ENCODE results near the gene CHD2. TPM values are rescaled to one million over a fixed set of nuclear protein-coding genes. Genes with fewer than 3 reads are reported as not detected.

CHD2 gene
- total and polyA plus RNA-seq, 4 donors, result 38.0 to 144 (median 81.5) TPM

DNA sequence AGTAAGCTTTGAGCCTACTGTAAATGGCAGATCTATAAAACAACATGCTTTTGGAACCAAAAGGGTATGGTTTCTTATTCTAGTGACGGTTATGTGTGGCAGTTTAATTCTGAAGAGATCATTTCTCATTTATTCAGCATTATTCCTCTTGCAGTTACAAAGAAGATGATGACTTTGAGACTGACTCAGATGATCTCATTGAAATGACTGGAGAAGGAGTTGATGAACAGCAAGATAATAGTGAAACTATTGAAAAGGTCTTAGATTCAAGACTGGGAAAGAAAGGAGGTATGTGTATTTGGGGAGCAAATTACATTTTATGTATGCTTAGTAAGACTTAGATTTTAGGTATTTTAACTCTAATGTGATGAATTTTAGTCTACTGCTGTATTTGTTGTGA lies 41.5 kb downstream of the CHD2 start:
- ATAC-seq (ENCODE audit: low FRiP score), result no peak
- DNase-seq, result no peak
- peaks cover 0 to 2% of the 10 kb centered on the region in 2 donors for H3K4me1 ChIP-seq (ENCODE audit: control insufficient read depth in 1 of 2, insufficient read depth in 2 of 2, low read length in 2 of 2)
- H3K27me3 ChIP-seq (ENCODE audit: control insufficient read depth in 1 of 2, insufficient read depth in 2 of 2, low read length in 1 of 2), result no peaks in the 10 kb centered on the region
- no peak overlapping the region for H3K4me3 ChIP-seq (ENCODE audit: low read length in 2 of 2)
- peaks cover 6 to 11% of the 10 kb centered on the region in 2 donors for H3K36me3 ChIP-seq (ENCODE audit: control insufficient read depth in 1 of 2, insufficient read depth in 2 of 2, low read length in 1 of 2)
- no peak overlapping the region for H3K27ac ChIP-seq (ENCODE audit: low read depth in 1 of 2, low read length in 2 of 2)
- no peaks in the 10 kb centered on the region for H3K9me3 ChIP-seq (ENCODE audit: control insufficient read depth, low read length)
- intact Hi-C loops (cut with DNase I), result no loop called here
- 86% methylated on average over 1 of the region's 1 CpG for WGBS, 2 donors

DNA sequence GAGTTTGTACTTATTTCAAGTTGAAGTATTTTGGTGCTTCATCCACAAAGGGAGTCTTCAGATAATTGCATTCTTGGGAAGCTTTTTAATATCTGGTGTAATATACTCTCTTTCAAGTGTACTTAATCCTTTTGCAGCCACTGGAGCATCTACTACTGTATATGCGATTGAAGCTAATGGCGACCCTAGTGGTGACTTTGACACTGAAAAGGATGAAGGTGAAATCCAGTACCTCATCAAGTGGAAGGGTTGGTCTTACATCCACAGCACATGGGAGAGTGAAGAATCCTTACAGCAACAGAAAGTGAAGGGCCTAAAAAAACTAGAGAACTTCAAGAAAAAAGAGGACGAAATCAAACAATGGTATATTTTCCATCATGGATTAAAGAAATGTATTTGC lies 42.6 kb downstream of the CHD2 start:
- intact Hi-C loops (cut with DNase I), result no loop called here
- no peak overlapping the region for H3K4me3 ChIP-seq (ENCODE audit: low read length in 2 of 2)
- WGBS, 2 donors, result 94 to 98% methylated on average over 3 of the region's 3 CpGs
- DNase-seq (no peak), ATAC-seq (ENCODE audit: low FRiP score) (no peak)
- H3K9me3 ChIP-seq (ENCODE audit: control insufficient read depth, low read length), result peaks cover 1% of the 10 kb centered on the region
- no peak overlapping the region for H3K27ac ChIP-seq (ENCODE audit: low read depth in 1 of 2, low read length in 2 of 2)
- peaks cover 13 to 14% of the 10 kb centered on the region in 2 donors for H3K36me3 ChIP-seq (ENCODE audit: control insufficient read depth in 1 of 2, insufficient read depth in 2 of 2, low read length in 1 of 2)
- no peaks in the 10 kb centered on the region for H3K27me3 ChIP-seq (ENCODE audit: control insufficient read depth in 1 of 2, insufficient read depth in 2 of 2, low read length in 1 of 2)
- peaks cover 0 to 2% of the 10 kb centered on the region in 2 donors for H3K4me1 ChIP-seq (ENCODE audit: control insufficient read depth in 1 of 2, insufficient read depth in 2 of 2, low read length in 2 of 2)

DNA sequence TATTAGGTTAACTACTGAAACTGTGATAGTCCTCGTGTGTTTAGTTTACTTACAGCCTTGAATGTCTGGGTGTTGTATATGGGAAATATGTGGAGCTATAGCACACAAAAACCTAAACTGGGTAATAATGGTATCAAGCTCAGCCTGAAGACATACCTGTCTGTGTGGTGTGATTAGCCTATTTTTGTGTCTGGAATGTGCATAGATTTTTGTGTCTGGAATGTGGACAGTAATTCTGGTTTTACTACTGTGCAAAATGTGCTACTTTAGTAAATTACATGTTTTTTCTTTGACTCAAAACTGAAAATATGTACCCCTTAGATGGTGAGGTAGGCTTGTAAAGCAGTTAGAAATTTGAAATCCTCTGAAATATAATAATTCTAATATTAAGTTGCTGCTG lies 43.5 kb downstream of the CHD2 start:
- H3K36me3 ChIP-seq (ENCODE audit: control insufficient read depth in 1 of 2, insufficient read depth in 2 of 2, low read length in 1 of 2), result peaks cover 14 to 20% of the 10 kb centered on the region in 2 donors
- no peak for ATAC-seq (ENCODE audit: low FRiP score)
- no peak for DNase-seq
- WGBS, 2 donors, result 64 to 67% methylated on average over 1 of the region's 1 CpG
- H3K4me1 ChIP-seq (ENCODE audit: control insufficient read depth in 1 of 2, insufficient read depth in 2 of 2, low read length in 2 of 2), result peaks cover 0 to 2% of the 10 kb centered on the region in 2 donors
- peaks cover 1% of the 10 kb centered on the region for H3K9me3 ChIP-seq (ENCODE audit: control insufficient read depth, low read length)
- no peak overlapping the region for H3K4me3 ChIP-seq (ENCODE audit: low read length in 2 of 2)
- H3K27me3 ChIP-seq (ENCODE audit: control insufficient read depth in 1 of 2, insufficient read depth in 2 of 2, low read length in 1 of 2), result no peaks in the 10 kb centered on the region
- intact Hi-C loops (cut with DNase I), result no loop called here
- H3K27ac ChIP-seq (ENCODE audit: low read depth in 1 of 2, low read length in 2 of 2), result no peak overlapping the region

DNA sequence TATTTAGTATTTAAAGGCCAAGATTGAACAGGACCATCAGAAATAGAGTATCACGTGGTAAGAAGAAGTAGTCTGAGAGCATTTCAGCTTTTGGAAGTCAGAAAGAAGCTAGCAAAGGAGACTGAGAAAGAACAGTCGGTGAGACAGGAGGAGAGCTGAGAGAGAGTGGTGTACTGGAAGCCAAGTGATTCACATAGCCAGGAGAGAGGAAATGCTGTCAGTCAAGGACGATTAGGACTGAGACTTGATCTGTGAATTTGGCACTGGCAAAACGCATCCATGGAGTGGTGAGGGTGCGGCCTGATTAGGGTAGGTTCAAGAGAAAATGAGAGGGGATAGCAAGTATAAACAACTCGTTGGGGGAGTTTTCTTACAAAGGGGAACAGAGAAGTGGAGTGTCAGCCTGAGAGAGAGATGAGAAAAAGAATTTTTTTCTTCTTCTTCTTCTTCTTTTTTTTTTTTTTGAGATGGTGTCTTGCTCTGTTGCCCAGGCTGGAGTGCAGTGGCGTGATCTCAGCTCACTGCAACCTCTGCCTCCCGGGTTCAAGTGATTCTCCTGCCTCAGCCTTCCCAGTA lies 44.9 kb downstream of the CHD2 start:
- Histone ChIP-seq H3K36me3 (ENCODE audit: control insufficient read depth in 1 of 2, insufficient read depth in 2 of 2, low read length in 1 of 2) (peaks cover 14 to 29% of the 10 kb centered on the region in 2 donors), H3K27ac (ENCODE audit: low read depth in 1 of 2, low read length in 2 of 2) (no peak overlapping the region), H3K27me3 (ENCODE audit: control insufficient read depth in 1 of 2, insufficient read depth in 2 of 2, low read length in 1 of 2) (no peaks in the 10 kb centered on the region), H3K4me3 (ENCODE audit: low read length in 2 of 2) (no peak overlapping the region), H3K4me1 (ENCODE audit: control insufficient read depth in 1 of 2, insufficient read depth in 2 of 2, low read length in 2 of 2) (no peaks in the 10 kb centered on the region), H3K9me3 (ENCODE audit: control insufficient read depth, low read length) (peaks cover 1% of the 10 kb centered on the region)
- 85% methylated on average over 8 of the region's 8 CpGs for WGBS, 2 donors
- intact Hi-C loops (cut with DNase I), result no loop called here
- no peak for ATAC-seq (ENCODE audit: low FRiP score)
- DNase-seq, result no peak

DNA sequence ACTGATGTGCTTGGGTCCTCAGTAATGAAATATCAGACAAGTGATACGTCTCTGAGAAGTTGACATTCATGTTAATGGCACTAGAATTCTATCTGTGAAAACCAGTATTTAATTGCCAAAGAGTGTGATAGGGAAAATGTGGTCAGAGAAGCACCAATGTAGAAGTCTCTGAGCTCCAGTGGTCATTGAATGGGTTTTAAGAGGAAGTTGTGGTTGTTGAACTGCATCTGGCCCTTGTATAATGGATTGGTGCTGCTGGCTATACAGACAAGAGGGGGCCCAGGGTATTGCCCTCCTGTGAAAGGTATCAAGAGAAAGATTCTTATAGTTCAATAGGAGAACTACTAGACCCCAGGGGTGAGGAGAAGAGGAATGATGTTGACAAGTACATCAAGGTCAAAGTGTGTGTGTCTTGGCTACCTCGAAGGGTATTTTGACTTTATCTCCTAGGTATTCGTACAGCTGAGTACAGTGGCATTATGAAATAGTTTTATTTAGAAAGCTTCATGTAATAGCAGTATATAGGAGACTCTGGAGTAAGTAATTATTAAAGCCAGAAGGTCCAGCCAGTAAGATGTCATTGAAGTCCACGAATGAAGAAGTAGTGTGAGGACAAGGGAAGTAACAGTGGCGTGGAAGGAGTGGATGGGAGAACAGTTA lies 47.1 kb downstream of the CHD2 start:
- intact Hi-C loops (cut with DNase I), result no loop called here
- ATAC-seq (ENCODE audit: low FRiP score), result no peak
- H3K4me1 ChIP-seq (ENCODE audit: control insufficient read depth in 1 of 2, insufficient read depth in 2 of 2, low read length in 2 of 2), result no peaks in the 10 kb centered on the region
- H3K36me3 ChIP-seq (ENCODE audit: control insufficient read depth in 1 of 2, insufficient read depth in 2 of 2, low read length in 1 of 2), result peaks cover 14 to 29% of the 10 kb centered on the region in 2 donors
- WGBS, 2 donors, result 92 to 93% methylated on average over 5 of the region's 5 CpGs
- no peaks in the 10 kb centered on the region for H3K27me3 ChIP-seq (ENCODE audit: control insufficient read depth in 1 of 2, insufficient read depth in 2 of 2, low read length in 1 of 2)
- H3K9me3 ChIP-seq (ENCODE audit: control insufficient read depth, low read length), result peaks cover 1% of the 10 kb centered on the region
- no peak overlapping the region for H3K27ac ChIP-seq (ENCODE audit: low read depth in 1 of 2, low read length in 2 of 2)
- no peak overlapping the region for H3K4me3 ChIP-seq (ENCODE audit: low read length in 2 of 2)
- no peak for DNase-seq

DNA sequence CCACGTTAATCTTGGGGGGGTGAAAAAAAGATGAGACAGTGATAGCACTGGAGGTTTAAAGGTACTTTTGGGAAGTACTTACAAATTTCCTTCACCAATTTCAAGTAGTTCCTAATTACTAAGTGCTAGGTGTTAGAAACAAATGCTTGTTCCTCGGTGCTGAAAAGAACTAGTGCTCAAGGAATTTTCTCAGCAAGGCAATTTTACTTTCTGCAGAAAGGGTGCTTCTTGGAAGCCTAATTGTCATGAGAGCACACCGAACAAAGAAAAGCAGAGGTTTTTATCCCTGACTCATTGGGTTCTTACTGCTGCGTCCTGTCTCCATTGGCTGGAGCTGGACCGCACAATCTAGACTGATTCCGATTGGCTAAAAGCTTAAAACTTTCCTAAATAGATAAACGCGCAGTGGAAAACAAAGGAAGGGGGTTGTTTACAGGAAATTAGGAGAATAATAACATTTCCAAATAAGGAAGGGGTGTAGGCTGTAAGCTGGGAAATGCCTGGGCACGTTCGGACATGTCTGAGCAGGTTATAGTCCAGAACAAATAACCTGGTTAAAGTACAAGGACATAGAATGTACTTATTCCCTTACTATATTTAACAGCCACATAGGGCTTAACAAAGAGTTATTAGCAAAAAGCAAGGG lies 49.6 kb downstream of the CHD2 start:
- 97 to 98% methylated on average over 10 of the region's 10 CpGs for WGBS, 2 donors
- no peak for DNase-seq
- ATAC-seq (ENCODE audit: low FRiP score), result no peak
- Histone ChIP-seq H3K4me1 (ENCODE audit: control insufficient read depth in 1 of 2, insufficient read depth in 2 of 2, low read length in 2 of 2) (no peaks in the 10 kb centered on the region), H3K4me3 (ENCODE audit: low read length in 2 of 2) (no peak overlapping the region), H3K9me3 (ENCODE audit: control insufficient read depth, low read length) (peaks cover 1% of the 10 kb centered on the region), H3K27me3 (ENCODE audit: control insufficient read depth in 1 of 2, insufficient read depth in 2 of 2, low read length in 1 of 2) (no peaks in the 10 kb centered on the region), H3K27ac (ENCODE audit: low read depth in 1 of 2, low read length in 2 of 2) (no peak overlapping the region), H3K36me3 (ENCODE audit: control insufficient read depth in 1 of 2, insufficient read depth in 2 of 2, low read length in 1 of 2) (peaks cover 12 to 24% of the 10 kb centered on the region in 2 donors)
- intact Hi-C loops (cut with DNase I), result no loop called here

DNA sequence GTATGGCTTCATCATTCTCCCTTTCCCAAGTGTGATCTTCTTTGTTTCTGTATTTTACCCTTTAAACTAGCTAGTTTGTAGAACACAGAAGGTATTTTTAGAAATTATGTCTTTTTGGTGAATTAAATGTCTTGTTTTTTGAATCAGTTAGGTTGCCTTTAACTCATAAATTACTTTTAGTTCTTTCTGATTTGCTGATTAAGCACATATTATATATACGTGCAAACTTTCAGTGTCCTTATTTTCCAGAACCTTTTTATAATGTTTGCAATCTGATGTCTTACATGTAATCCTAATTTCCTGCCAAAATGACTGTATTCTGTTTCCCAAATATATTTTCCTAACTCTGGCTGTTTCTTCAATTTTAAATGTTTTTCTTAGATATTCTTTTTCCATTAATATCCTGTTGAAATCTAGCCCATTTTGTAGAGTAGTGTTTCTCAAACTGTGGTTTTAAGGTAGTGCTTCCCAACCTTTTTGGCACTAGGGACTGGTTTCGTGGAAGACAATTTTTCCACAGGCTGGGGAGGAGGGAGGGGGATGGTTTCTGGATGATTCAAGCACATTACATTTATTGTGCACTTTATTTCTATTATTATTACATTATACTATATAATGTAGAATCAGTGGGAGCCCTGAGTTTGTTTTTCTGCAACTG lies 51.8 kb downstream of the CHD2 start:
- WGBS, 2 donors, result 2 to 13% methylated on average over 2 of the region's 2 CpGs
- H3K4me3 ChIP-seq (ENCODE audit: low read length in 2 of 2), result no peak overlapping the region
- no peaks in the 10 kb centered on the region for H3K27me3 ChIP-seq (ENCODE audit: control insufficient read depth in 1 of 2, insufficient read depth in 2 of 2, low read length in 1 of 2)
- H3K4me1 ChIP-seq (ENCODE audit: control insufficient read depth in 1 of 2, insufficient read depth in 2 of 2, low read length in 2 of 2), result no peaks in the 10 kb centered on the region
- no peak for ATAC-seq (ENCODE audit: low FRiP score)
- intact Hi-C loops (cut with DNase I), result no loop called here
- H3K36me3 ChIP-seq (ENCODE audit: control insufficient read depth in 1 of 2, insufficient read depth in 2 of 2, low read length in 1 of 2), result peaks cover 8 to 26% of the 10 kb centered on the region in 2 donors
- H3K9me3 ChIP-seq (ENCODE audit: control insufficient read depth, low read length), result peaks cover 1% of the 10 kb centered on the region
- DNase-seq, result no peak
- no peak overlapping the region for H3K27ac ChIP-seq (ENCODE audit: low read depth in 1 of 2, low read length in 2 of 2)

DNA sequence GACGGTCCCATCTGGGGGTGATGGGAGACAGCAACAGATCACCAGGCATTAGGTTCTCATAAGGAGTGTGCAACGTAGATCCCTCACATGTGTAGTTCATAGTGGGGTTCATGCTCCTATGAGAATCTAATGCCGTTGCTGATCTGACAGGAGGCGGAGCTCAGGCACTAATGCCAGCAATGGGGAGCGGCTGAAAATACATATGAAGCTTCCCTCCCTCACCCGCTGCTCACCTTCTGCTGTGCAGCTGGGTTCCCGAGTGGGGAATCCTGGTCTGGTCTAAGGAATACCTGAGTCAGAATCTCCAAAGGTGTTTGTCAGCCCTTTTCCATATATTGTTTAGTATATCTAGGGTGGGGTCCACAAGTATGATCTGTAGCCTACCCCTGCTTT lies 52.3 kb downstream of the CHD2 start:
- Histone ChIP-seq H3K4me1 (ENCODE audit: control insufficient read depth in 1 of 2, insufficient read depth in 2 of 2, low read length in 2 of 2) (no peaks in the 10 kb centered on the region), H3K27ac (ENCODE audit: low read depth in 1 of 2, low read length in 2 of 2) (no peak overlapping the region), H3K36me3 (ENCODE audit: control insufficient read depth in 1 of 2, insufficient read depth in 2 of 2, low read length in 1 of 2) (peaks cover 5 to 25% of the 10 kb centered on the region in 2 donors), H3K27me3 (ENCODE audit: control insufficient read depth in 1 of 2, insufficient read depth in 2 of 2, low read length in 1 of 2) (no peaks in the 10 kb centered on the region), H3K4me3 (ENCODE audit: low read length in 2 of 2) (no peak overlapping the region), H3K9me3 (ENCODE audit: control insufficient read depth, low read length) (peaks cover 1% of the 10 kb centered on the region)
- ATAC-seq (ENCODE audit: low FRiP score) (peak; percentile 13), DNase-seq (no peak)
- WGBS, 2 donors, result 66 to 76% methylated on average over 7 of the region's 7 CpGs
- intact Hi-C loops (cut with DNase I), result no loop called here
